Sciatic nerve (tissue), 2 donors: ENCODE data around the gene SV2B. TPM values are rescaled to one million over a fixed set of nuclear protein-coding genes. Genes with fewer than 3 reads are reported as not detected.
"Not testable (repeated sequence)": the region's sequence is repeated elsewhere in the genome, so short reads cannot be mapped to it uniquely, and the experiment has no call there.

ENCODE experiments used
- ATAC-seq: fragments of 200-7000 bp; cut with Tn5 transposase; one replicate; pipeline ENCODE4 v1.9.1; 2020; ENCODE audit warnings: mild to moderate bottlenecking, moderate library complexity
- DNase-seq: peaks from one replicate; pipeline ENCODE4 v3.0.0-alpha.2; 2020; ENCODE audit warnings: low spot score
- intact Hi-C: fragments of 100-400 bp; cut with DNase I; formaldehyde crosslinking; loops from one replicate; pipeline ENCODE4 v1.14.2; 2022
- total RNA-seq: library from RNA; stranded (reverse); fragmentation: NEBNext Ultra II Directional; extraction: Animal tissue kit (Norgen Biotek cat#: 25700); gene quantifications from one replicate; pipeline ENCODE4 v1.2.1, GENCODE V29; 2021
- donor health status: DM: no; HTN: no; CAD: no.
- donor health status: DM: no; HTN: no; CAD: no.

The SV2B gene
- total RNA-seq: 19.1 TPM

- intact Hi-C loops: no loop called here
- peak; percentile 51 for ATAC-seq
- no peak for DNase-seq
These were observed at the start of gene SV2B for GRCh38 chr15:91099995-91100813. SV2B (plus strand) TSS chr15:91100257; CDS start chr15:91226264, 126,007 bp downstream.

GRCh38 chr15:91051248-91051647 lies 48.8 kb upstream of the SV2B start:
- ATAC-seq (no peak), DNase-seq (no peak)
- intact Hi-C loops: no loop called here

GRCh38 chr15:91054816-91055215 lies 45.2 kb upstream of the SV2B start:
- DNase-seq (no peak), ATAC-seq (no peak)
- intact Hi-C loops: loop anchor here (5.0 kb wide), 1 partner anchor 222 kb away; no protein-coding TSS in a partner anchor

GRCh38 chr15:91055548-91056331 lies 44.3 kb upstream of the SV2B start:
- intact Hi-C loops: loop anchor here (5.0 kb wide), 1 partner anchor 222 kb away; no protein-coding TSS in a partner anchor
- DNase-seq: peak; percentile 69
- ATAC-seq: peak; percentile 84

GRCh38 chr15:91061230-91061629 lies 38.8 kb upstream of the SV2B start:
- intact Hi-C loops: no loop called here
- DNase-seq (no peak), ATAC-seq (no peak)

GRCh38 chr15:91061997-91062396 lies 38.1 kb upstream of the SV2B start:
- ATAC-seq (no peak), DNase-seq (no peak)
- intact Hi-C loops: no loop called here

- ATAC-seq (no peak), DNase-seq (no peak)
- intact Hi-C loops: no loop called here
These were observed 34.6 kb upstream of the SV2B start for GRCh38 chr15:91065505-91065904.

- intact Hi-C loops: no loop called here
- DNase-seq (no peak), ATAC-seq (no peak)
These were observed 33.0 kb upstream of the SV2B start for GRCh38 chr15:91067036-91067435.

- intact Hi-C loops: no loop called here
- ATAC-seq (no peak), DNase-seq (no peak)
These were observed 31.6 kb upstream of the SV2B start for GRCh38 chr15:91068436-91068835.

- DNase-seq (no peak), ATAC-seq (no peak)
- intact Hi-C loops: no loop called here
These were observed 31.1 kb upstream of the SV2B start for GRCh38 chr15:91068966-91069365.

GRCh38 chr15:91070872-91071271 lies 29.2 kb upstream of the SV2B start:
- ATAC-seq (no peak), DNase-seq (no peak)
- intact Hi-C loops: no loop called here

- intact Hi-C loops: no loop called here
- no peak for ATAC-seq
- no peak for DNase-seq
These were observed 27.9 kb upstream of the SV2B start for GRCh38 chr15:91072161-91072560.

- intact Hi-C loops: no loop called here
- DNase-seq (no peak), ATAC-seq (no peak)
These were observed 27.0 kb upstream of the SV2B start for GRCh38 chr15:91073077-91073476.

- DNase-seq (no peak), ATAC-seq (no peak)
- intact Hi-C loops: no loop called here
These were observed 26.3 kb upstream of the SV2B start for GRCh38 chr15:91073768-91074167.

GRCh38 chr15:91075739-91076138 lies 24.3 kb upstream of the SV2B start:
- intact Hi-C loops: no loop called here
- ATAC-seq (no peak), DNase-seq (no peak)

GRCh38 chr15:91077029-91077428 lies 23.0 kb upstream of the SV2B start:
- intact Hi-C loops: no loop called here
- no peak for ATAC-seq
- no peak for DNase-seq

- ATAC-seq: not testable (repeated sequence)
These were observed 6.2 kb upstream of the SV2B start for GRCh38 chr15:91093866-91094265.

GRCh38 chr15:91098451-91098850 lies 1.6 kb upstream of the SV2B start:
- DNase-seq: no peak
- no peak for ATAC-seq
- intact Hi-C loops: no loop called here

More at GRCh38 chr15:91093866-91094265, 6.2 kb upstream of the SV2B start:
- DNase-seq, intact Hi-C loops: not testable (repeated sequence)

GRCh38 chr15:91099616-91099994 lies 452 bp upstream of the SV2B start:
- ATAC-seq: peak; percentile 53
- DNase-seq: peak; percentile 69
- intact Hi-C loops: no loop called here
